K562 (cell line): ENCODE measurements around the gene CCDC194. TPM values are rescaled to one million over a fixed set of nuclear protein-coding genes. Genes with fewer than 3 reads are reported as not detected.

Experiments
- ATAC-seq: fragments of 200-7000 bp; cut with Tn5 transposase; 3 replicates; pipeline ENCODE4 v1.9.1; 2020; ENCODE audit warnings: moderate library complexity
- BruUV-seq: library from RNA; stranded (reverse); fragments of 400-500 nt; replicated peaks from 2 replicates; lab custom pipeline; 2021; lab: Mats Ljungman, UMichigan
- CTCF ChIA-PET: fragments of 300-600 bp; formaldehyde crosslinking; extraction: SDS; loops from one replicate; lab custom pipeline; 2021; ENCODE audit warnings: low intra/inter-chr PET ratio; lab: Yijun Ruan, JAX
- POLR2A ChIA-PET: fragments of 300-600, 350-650 bp; sonication (Branson Sonifier 250); formaldehyde crosslinking; extraction: SDS; loops from one replicate; lab custom pipeline; 2021; ENCODE audit warnings: antibody characterized with exemption, inconsistent platforms; lab: Yijun Ruan, JAX
- DNase-seq, 4 experiments: peaks; one replicate each; pipeline versions ENCODE4 v3.0.0 to v3.0.0-alpha.2; 2011 to 2018; ENCODE audit warnings: low spot score in 3 of 4, mixed read lengths in 3 of 4; ENCODE audit errors: extremely low read depth in 1 of 4
- FAIRE-seq: peaks from 2 replicates; lab custom pipeline; 2011; peaks lifted over from hg19 to GRCh38; lab: Jason Lieb, UNC
- H2AFZ ChIP-seq: 2 replicates; pipeline ENCODE4 v1.6.0; 2011; ENCODE audit warnings: low read depth, low read length, control low read depth, inconsistent platforms
- H3K27ac ChIP-seq: fragments of 200-600 bp; 3 replicates; pipeline ENCODE4 v1.8.0; 2011; ENCODE audit warnings: low read depth, mild to moderate bottlenecking, control low read depth, inconsistent platforms, low read length, moderate library complexity, mixed read lengths; ENCODE audit errors: extremely low read depth
- H3K27me3 ChIP-seq, 2 experiments: fragments of 300-600 bp in 1 of 2; 2 replicates in 1 of 2; 3 replicates in 1 of 2; pipeline versions ENCODE4 v1.6.0 to v1.8.0; 2011; ENCODE audit warnings: inconsistent platforms in 2 of 2, low read length in 2 of 2, mild to moderate bottlenecking in 1 of 2, mixed read lengths in 1 of 2, moderate library complexity in 1 of 2; ENCODE audit not compliant: control insufficient read depth in 2 of 2, insufficient read depth in 2 of 2
- H3K36me3 ChIP-seq: fragments of 300-600 bp; 3 replicates; pipeline ENCODE4 v1.8.0; 2011; ENCODE audit warnings: mild to moderate bottlenecking, low read length, inconsistent platforms; ENCODE audit not compliant: control insufficient read depth, insufficient read depth
- H3K4me1 ChIP-seq, 2 experiments: fragments of 200-600 bp in 1 of 2; replicated peaks in 1 of 2; 2 replicates in 1 of 2; 3 replicates in 1 of 2; pipeline versions ENCODE4 v1.5.1 to v1.8.0; 2011; ENCODE audit warnings: inconsistent platforms in 2 of 2, low read length in 2 of 2, mild to moderate bottlenecking in 1 of 2, mixed read lengths in 1 of 2, moderate library complexity in 1 of 2; ENCODE audit not compliant: control insufficient read depth in 2 of 2, insufficient read depth in 2 of 2
- H3K4me2 ChIP-seq: 2 replicates; pipeline ENCODE4 v1.6.1; 2011; ENCODE audit warnings: low read length, control low read depth, inconsistent platforms, mixed read lengths; ENCODE audit not compliant: insufficient read depth
- H3K4me3 ChIP-seq: fragments of 200-600 bp; sonication (generic), shearing (Covaris generic); 2 replicates; pipeline ENCODE4 v1.5.1; 2016; ENCODE audit warnings: control low read depth, inconsistent platforms
- H3K79me2 ChIP-seq: fragments of 200-600 bp; 3 replicates; pipeline ENCODE4 v1.8.0; 2011; ENCODE audit warnings: low read length, inconsistent platforms; ENCODE audit not compliant: control insufficient read depth, insufficient read depth
- H3K9ac ChIP-seq, 2 experiments: 2 replicates each; pipeline versions ENCODE4 v1.6.0 to v1.6.1; 2011; ENCODE audit warnings: low read depth in 2 of 2, low read length in 2 of 2, control low read depth in 1 of 2, inconsistent platforms in 1 of 2, mild to moderate bottlenecking in 1 of 2, mixed read lengths in 1 of 2; ENCODE audit not compliant: insufficient read depth in 1 of 2
- H3K9me1 ChIP-seq: one replicate; pipeline ENCODE4 v1.6.0; 2011; ENCODE audit warnings: inconsistent platforms, mild to moderate bottlenecking, low read length, moderate library complexity; ENCODE audit not compliant: control insufficient read depth, insufficient read depth
- H3K9me3 ChIP-seq: replicated peaks from 2 replicates; pipeline ENCODE4 v1.5.1; 2011; ENCODE audit warnings: low read depth, low read length, inconsistent platforms; ENCODE audit not compliant: control insufficient read depth, insufficient read depth
- H4K20me1 ChIP-seq: replicated peaks from 2 replicates; pipeline ENCODE4 v1.6.1; 2011; ENCODE audit warnings: low read length, inconsistent platforms, mixed read lengths; ENCODE audit not compliant: control insufficient read depth, insufficient read depth
- CTBP1 ChIP-seq: fragments of 450-650 bp; IDR thresholded peaks from 2 replicates; pipeline ENCODE4 v1.6.1; 2016; ENCODE audit warnings: borderline replicate concordance
- MXI1 ChIP-seq: IDR thresholded peaks from 2 replicates; pipeline ENCODE4 v1.6.1; 2011; ENCODE audit warnings: low read depth, mild to moderate bottlenecking, improper control_type of control experiment, low read length
- RBM17 ChIP-seq: fragments of 200-400 bp; formaldehyde crosslinking; IDR thresholded peaks from 2 replicates; pipeline ENCODE4 v1.6.1; 2017; ENCODE audit warnings: low read depth, mild to moderate bottlenecking, low read length, borderline replicate concordance
- STAG1 ChIP-seq: sonication (generic); formaldehyde crosslinking; IDR thresholded peaks from 2 replicates; pipeline ENCODE4 v1.5.0; 2020; ENCODE audit warnings: missing genetic modification reagents, borderline replicate concordance
- TOE1 ChIP-seq, 2 experiments: fragments of 450-650 bp in 1 of 2; sonication (generic) in 1 of 2; formaldehyde crosslinking in 1 of 2; IDR thresholded peaks; 2 replicates each; pipeline versions ENCODE4 v1.7.1 to v1.8.0; 2016 to 2022; ENCODE audit warnings: borderline replicate concordance in 2 of 2, mild to moderate bottlenecking in 2 of 2, antibody characterized with exemption in 1 of 2, inconsistent platforms in 1 of 2, low read depth in 1 of 2, missing genetic modification reagents in 1 of 2, moderate library complexity in 1 of 2
- U2AF1 ChIP-seq: fragments of 200-400 bp; formaldehyde crosslinking; optimal IDR thresholded peaks from 2 replicates; pipeline ENCODE3; 2017; ENCODE audit warnings: mild to moderate bottlenecking, low read depth, low read length, moderate library complexity
- ZBTB17 ChIP-seq: fragments of 450-650 bp; formaldehyde crosslinking; IDR thresholded peaks from 2 replicates; pipeline ENCODE4 v1.4.0; 2020; ENCODE audit warnings: mild to moderate bottlenecking
- ZNF57 ChIP-seq: fragments of 450-650 bp; formaldehyde crosslinking; IDR thresholded peaks from 2 replicates; pipeline ENCODE4 v1.4.0; 2020; ENCODE audit warnings: mild to moderate bottlenecking, moderate library complexity
- ZNF695 ChIP-seq: fragments of 450-650 bp; formaldehyde crosslinking; IDR thresholded peaks from 2 replicates; pipeline ENCODE4 v1.4.0; 2020; ENCODE audit warnings: mild to moderate bottlenecking, moderate library complexity
- ZNF699 ChIP-seq: fragments of 250-450 bp; sonication (Bioruptor Pico); IDR thresholded peaks from 2 replicates; pipeline ENCODE4 v1.8.0; 2021; ENCODE audit warnings: mild to moderate bottlenecking, moderate library complexity; ENCODE audit not compliant: insufficient replicate concordance
- ZNF707 ChIP-seq: fragments of 250-450 bp; sonication (Bioruptor Pico); conservative IDR thresholded peaks from 2 replicates; pipeline ENCODE4 v1.8.0; 2022; ENCODE audit warnings: inconsistent platforms, mild to moderate bottlenecking, moderate library complexity
- WGBS: fragments of 100-300 bp; shearing (Covaris generic); methylation state at CpG from one replicate; pipeline ENCODE4 v1.1.6; 2016; ENCODE audit warnings: low coverage, mixed read lengths; ENCODE audit not compliant: insufficient coverage; ENCODE audit errors: missing lambda C conversion rate; 5-methylcytosine and 5-hydroxymethylcytosine counted together
- in situ Hi-C: fragments of 300-500 bp; cut with MboI; formaldehyde crosslinking; loops from 4 replicates; pipeline ENCODE4 v1.15.0; 2018; ENCODE audit warnings: inconsistent platforms, mixed read lengths
- intact Hi-C: fragments of 100-400 bp; cut with micrococcal nuclease; formaldehyde crosslinking; loops from 2 replicates; pipeline ENCODE4 v1.14.2; 2022
- polyA plus RNA-seq, 8 experiments: library from polyadenylated mRNA; depleted of rRNA in 4 of 8; stranded (reverse) in 5 of 8; unstranded in 3 of 8; fragments of >200 nt; fragmentation: Nextera tagmentation in 2 of 8; fragmentation: Illumina TruSeq in 1 of 8; extraction: Ambion mirVana in 2 of 8; extraction: Trizol in 1 of 8; gene quantifications; 2 replicates each; pipeline versions ENCODE4 v1.2.1 to v1.2.3, GENCODE V29; 2011 to 2014; ENCODE audit warnings: inconsistent platforms in 1 of 8, missing spikeins in 1 of 8
- total RNA-seq, 7 experiments: library from RNA; depleted of rRNA in 6 of 7; stranded (reverse); fragments of >200 nt in 6 of 7; fragmentation: Illumina TruSeq in 2 of 7; extraction: Trizol in 2 of 7; gene quantifications; 2 replicates each; pipeline versions ENCODE4 v1.2.1 to v1.2.3, GENCODE V29; 2011 to 2021; ENCODE audit warnings: low replicate concordance in 1 of 7
- TF ChIP-seq, protein P1 (sequence below): sonication (generic); formaldehyde crosslinking; IDR thresholded peaks from 2 replicates; pipeline ENCODE4 v1.5.0; 2020; ENCODE audit warnings: missing genetic modification reagents
- TF ChIP-seq, protein P2 (sequence below): IDR thresholded peaks from 2 replicates; pipeline ENCODE4 v1.6.1; 2014; ENCODE audit warnings: antibody characterized with exemption
- TF ChIP-seq, protein P3 (sequence below): IDR thresholded peaks from 3 replicates; pipeline ENCODE4 v1.6.1; 2011; ENCODE audit warnings: borderline replicate concordance, mild to moderate bottlenecking; ENCODE audit not compliant: insufficient read length, insufficient read depth
- TF ChIP-seq, protein P4 (sequence below): sonication (generic); formaldehyde crosslinking; IDR thresholded peaks from 2 replicates; pipeline ENCODE4 v1.8.1; 2023; ENCODE audit warnings: mild to moderate bottlenecking, missing genetic modification reagents

CCDC194 gene
- total and polyA plus RNA-seq, 9 of the 15 experiments (the other 6 are each of a cell fraction or from before 2014, with no cell fraction given), result 0.13 to 1.3 (median 0.39) TPM; not detected in 3

DNA sequence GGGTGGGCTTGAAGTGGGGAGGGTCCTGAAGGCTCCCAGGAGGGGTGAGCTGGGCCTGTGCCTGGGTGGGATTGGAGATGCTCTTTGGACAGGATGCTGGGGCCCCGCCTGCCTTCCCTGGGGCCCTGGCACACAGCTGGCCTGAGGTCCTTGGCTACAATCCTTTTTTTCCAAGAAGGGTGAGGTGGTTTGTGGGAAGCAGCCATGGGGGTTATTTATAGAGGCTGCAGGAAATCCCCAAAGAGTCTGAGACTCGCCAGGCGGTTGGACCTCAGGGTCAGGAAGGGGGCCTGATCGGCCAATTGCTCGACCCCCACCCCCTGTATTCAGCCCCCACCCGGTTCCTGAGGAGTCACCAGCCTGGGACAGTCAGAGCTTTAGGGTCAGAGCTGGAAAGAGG lies 46.6 kb downstream of the CCDC194 start:
- ChIA-PET POLR2A (interaction anchor here (1.9 kb wide), 1 partner anchor 11 kb away, joined by 5 read pairs; no protein-coding TSS in a partner anchor), CTCF (interaction anchor here (1.5 kb wide), 1 partner anchor 39 kb away, joined by 3 read pairs; no protein-coding TSS in a partner anchor)
- DNase-seq (no peak), FAIRE-seq (no peak), ATAC-seq (no peak)
- no peak overlapping the region for H3K4me2 ChIP-seq
- TF ChIP-seq MXI1, result no peak
- TF ChIP-seq ZNF707 (CRISPR knock-in tag), result no peak
- TF ChIP-seq, protein P1, sequence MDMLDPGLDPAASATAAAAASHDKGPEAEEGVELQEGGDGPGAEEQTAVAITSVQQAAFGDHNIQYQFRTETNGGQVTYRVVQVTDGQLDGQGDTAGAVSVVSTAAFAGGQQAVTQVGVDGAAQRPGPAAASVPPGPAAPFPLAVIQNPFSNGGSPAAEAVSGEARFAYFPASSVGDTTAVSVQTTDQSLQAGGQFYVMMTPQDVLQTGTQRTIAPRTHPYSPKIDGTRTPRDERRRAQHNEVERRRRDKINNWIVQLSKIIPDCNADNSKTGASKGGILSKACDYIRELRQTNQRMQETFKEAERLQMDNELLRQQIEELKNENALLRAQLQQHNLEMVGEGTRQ (CRISPR knock-in tag), result no peak
- TF ChIP-seq, protein P2, sequence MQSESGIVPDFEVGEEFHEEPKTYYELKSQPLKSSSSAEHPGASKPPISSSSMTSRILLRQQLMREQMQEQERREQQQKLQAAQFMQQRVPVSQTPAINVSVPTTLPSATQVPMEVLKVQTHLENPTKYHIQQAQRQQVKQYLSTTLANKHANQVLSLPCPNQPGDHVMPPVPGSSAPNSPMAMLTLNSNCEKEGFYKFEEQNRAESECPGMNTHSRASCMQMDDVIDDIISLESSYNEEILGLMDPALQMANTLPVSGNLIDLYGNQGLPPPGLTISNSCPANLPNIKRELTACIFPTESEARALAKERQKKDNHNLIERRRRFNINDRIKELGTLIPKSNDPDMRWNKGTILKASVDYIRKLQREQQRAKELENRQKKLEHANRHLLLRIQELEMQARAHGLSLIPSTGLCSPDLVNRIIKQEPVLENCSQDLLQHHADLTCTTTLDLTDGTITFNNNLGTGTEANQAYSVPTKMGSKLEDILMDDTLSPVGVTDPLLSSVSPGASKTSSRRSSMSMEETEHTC, result no peak
- no peak for TF ChIP-seq U2AF1
- no peak for TF ChIP-seq ZNF57
- TF ChIP-seq TOE1 (IDR thresholded peaks at IDR 0.05; ENCODE audit: borderline replicate concordance), result no peak
- no peak for TF ChIP-seq TOE1 (CRISPR knock-in tag; IDR thresholded peaks at IDR 0.05; ENCODE audit: borderline replicate concordance, low read depth)
- no peak for TF ChIP-seq ZNF699 (CRISPR knock-in tag)
- TF ChIP-seq, protein P3, sequence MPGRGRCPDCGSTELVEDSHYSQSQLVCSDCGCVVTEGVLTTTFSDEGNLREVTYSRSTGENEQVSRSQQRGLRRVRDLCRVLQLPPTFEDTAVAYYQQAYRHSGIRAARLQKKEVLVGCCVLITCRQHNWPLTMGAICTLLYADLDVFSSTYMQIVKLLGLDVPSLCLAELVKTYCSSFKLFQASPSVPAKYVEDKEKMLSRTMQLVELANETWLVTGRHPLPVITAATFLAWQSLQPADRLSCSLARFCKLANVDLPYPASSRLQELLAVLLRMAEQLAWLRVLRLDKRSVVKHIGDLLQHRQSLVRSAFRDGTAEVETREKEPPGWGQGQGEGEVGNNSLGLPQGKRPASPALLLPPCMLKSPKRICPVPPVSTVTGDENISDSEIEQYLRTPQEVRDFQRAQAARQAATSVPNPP, result no peak
- TF ChIP-seq ZBTB17, result no peak
- TF ChIP-seq STAG1 (CRISPR knock-in tag), result no peak
- no peak for TF ChIP-seq ZNF695 (CRISPR knock-in tag)
- TF ChIP-seq, protein P4, sequence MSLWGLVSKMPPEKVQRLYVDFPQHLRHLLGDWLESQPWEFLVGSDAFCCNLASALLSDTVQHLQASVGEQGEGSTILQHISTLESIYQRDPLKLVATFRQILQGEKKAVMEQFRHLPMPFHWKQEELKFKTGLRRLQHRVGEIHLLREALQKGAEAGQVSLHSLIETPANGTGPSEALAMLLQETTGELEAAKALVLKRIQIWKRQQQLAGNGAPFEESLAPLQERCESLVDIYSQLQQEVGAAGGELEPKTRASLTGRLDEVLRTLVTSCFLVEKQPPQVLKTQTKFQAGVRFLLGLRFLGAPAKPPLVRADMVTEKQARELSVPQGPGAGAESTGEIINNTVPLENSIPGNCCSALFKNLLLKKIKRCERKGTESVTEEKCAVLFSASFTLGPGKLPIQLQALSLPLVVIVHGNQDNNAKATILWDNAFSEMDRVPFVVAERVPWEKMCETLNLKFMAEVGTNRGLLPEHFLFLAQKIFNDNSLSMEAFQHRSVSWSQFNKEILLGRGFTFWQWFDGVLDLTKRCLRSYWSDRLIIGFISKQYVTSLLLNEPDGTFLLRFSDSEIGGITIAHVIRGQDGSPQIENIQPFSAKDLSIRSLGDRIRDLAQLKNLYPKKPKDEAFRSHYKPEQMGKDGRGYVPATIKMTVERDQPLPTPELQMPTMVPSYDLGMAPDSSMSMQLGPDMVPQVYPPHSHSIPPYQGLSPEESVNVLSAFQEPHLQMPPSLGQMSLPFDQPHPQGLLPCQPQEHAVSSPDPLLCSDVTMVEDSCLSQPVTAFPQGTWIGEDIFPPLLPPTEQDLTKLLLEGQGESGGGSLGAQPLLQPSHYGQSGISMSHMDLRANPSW (CRISPR knock-in tag), result no peak
- no peak for TF ChIP-seq CTBP1
- no peak for TF ChIP-seq RBM17
- no peaks in the 10 kb centered on the region for H3K79me2 ChIP-seq
- in situ Hi-C loops, result loop anchor here (5.0 kb wide), 1 partner anchor 40 kb away; no protein-coding TSS in a partner anchor
- no peak overlapping the region for H3K4me3 ChIP-seq
- no peak overlapping the region for H3K27ac ChIP-seq
- no peaks in the 10 kb centered on the region for H3K9me1 ChIP-seq
- BruUV-seq, result no TSS peak
- H2AFZ ChIP-seq, result no peak overlapping the region
- WGBS, result 16% methylated on average over 5 of the region's 6 CpGs
- peaks cover 5 to 27% of the 10 kb centered on the region in 2 experiments; a peak in 4 of 5 replicates for H3K27me3 ChIP-seq
- 0 out of 2 replicates have a peak, but pooled peaks cover 3% of the 10 kb centered on the region for H4K20me1 ChIP-seq
- no peaks in the 10 kb centered on the region; the same call in 2 of the 3 replicates for H3K36me3 ChIP-seq
- no peak overlapping the region for H3K9ac ChIP-seq
- H3K9me3 ChIP-seq, result no peaks in the 10 kb centered on the region
- peaks cover 0 to 11% of the 10 kb centered on the region in 2 experiments; a peak in 1 of 5 replicates for H3K4me1 ChIP-seq
- intact Hi-C loops, result no loop called here
